LHCN-M2 (cell line): ENCODE data around the gene FES. TPM values are rescaled to one million over a fixed set of nuclear protein-coding genes. Genes with fewer than 3 reads are reported as not detected.
"Not testable (repeated sequence)": the region's sequence is repeated elsewhere in the genome, so short reads cannot be mapped to it uniquely, and the experiment has no call there.

ENCODE experiments used
- DNase-seq: peaks from one replicate; pipeline ENCODE4 v3.0.0-alpha.2; 2012; ENCODE audit warnings: low read depth
- polyA plus RNA-seq: library from polyadenylated mRNA; unstranded; fragments of >200 nt; gene quantifications from one replicate; pipeline ENCODE4 v1.2.1, GENCODE V29; 2012; ENCODE audit warnings: missing spikeins
- total RNA-seq: library from RNA; depleted of rRNA; stranded (reverse); fragments of >200 nt; gene quantifications from 2 replicates; pipeline ENCODE4 v1.2.3, GENCODE V29; 2014; rRNA removed

Gene FES
- total RNA-seq = 0.34 and 0.64 TPM in 2 replicates
- polyA plus RNA-seq = 0.33 TPM

GRCh38 chr15:90883976-90884718 lies at the start of gene FES:
TSS of gene FES (plus strand) at chr15:90884504. CDS start at chr15:90885046, 542 bp downstream.
- DNase-seq = no peak

- no peak for DNase-seq
These were observed 49.7 kb upstream of the FES start for GRCh38 chr15:90834626-90835025.

DNA sequence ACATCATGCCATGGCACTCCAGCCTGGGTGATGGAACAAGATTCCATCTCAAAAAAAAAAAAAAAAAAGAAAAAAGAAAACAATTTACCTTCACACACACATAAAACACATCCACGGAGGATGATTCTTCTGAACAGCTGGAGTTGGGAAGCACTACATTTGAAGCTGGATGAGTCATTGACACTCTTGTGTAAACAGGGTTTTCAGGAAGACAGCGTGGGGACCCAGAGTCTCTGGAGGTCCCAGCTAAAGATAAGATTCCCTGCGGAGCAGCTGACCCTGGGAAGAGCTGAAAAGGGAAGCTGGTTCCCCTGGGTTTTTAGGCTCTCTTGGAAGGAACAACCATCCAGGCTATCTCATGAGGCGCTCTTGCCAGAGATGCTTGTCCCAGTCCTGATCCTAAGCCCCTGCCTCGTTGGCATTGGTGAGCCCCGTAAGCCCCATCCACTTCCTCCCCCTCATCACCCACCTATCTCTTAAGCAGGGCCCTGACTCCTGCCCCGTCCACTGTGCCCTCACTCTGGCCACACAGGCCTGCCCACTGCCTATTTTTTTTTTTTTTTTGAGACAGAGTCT lies 47.9 kb upstream of the FES start:
- DNase-seq = peak; percentile 93

GRCh38 chr15:90837094-90837493 lies 47.2 kb upstream of the FES start:
- DNase-seq = no peak

GRCh38 chr15:90838139-90838538 lies 46.2 kb upstream of the FES start:
- DNase-seq = no peak

DNA sequence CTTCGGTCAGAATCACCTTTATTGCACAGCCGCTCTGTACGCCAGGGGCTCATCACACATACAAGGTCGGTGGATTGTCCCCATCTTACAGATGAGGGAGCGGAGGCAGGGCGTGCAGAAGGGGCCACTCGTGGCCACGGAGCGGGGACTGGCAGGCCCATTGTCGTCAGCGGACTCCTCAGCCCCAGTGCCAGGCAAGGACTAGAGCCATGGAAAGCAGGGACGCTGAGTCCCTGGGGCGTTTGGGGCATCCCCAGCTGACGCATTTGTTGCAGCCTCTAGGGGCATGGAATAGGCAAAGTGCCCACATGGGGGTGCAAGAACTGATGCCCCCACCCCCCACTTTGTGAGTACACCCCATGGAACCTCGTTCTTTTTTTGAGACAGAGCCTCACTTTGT lies 45.8 kb upstream of the FES start:
- no peak for DNase-seq

DNA sequence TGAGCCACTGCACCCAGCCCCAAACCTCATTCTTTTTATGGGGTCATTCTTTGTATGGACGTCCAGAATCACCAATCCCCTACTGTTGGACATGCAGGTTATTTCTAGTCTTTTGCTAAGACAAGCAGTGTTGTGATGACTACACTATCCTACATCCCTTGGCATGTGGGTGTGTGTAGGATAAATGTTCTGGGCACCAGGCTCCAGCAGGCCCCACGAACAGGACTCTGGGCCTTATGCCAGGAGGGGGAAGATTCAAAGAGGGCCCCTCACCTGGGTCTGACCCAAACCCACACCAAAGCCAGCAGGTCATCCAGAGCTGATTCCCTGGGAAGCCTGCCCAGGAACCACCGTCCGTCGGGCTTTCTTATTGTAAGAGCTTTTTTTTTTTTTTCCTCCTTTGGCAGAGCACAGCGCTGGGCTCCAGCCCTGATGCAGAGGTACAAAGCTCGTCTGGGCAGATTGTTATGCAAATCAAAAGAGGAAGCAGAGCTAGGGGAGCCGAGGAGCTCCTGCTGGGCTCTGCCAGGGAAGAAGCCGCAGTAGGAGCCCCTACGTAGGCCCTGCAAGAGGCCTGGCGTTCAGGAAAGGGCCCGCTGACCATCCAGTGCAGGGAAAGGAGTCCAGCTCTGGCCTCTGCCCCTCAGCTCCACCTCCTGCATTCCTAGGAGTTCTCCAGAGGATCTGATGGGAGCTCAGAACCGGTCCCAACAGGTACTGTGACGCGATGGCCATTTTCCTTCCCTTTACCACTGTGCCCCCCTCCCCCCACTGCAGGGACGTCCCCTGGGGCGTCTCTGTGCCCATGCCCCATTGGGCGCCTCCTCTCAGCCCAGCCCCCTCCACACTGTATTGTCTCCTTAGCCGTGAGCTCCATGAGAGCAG lies 44.9 kb upstream of the FES start:
- no peak for DNase-seq

DNA sequence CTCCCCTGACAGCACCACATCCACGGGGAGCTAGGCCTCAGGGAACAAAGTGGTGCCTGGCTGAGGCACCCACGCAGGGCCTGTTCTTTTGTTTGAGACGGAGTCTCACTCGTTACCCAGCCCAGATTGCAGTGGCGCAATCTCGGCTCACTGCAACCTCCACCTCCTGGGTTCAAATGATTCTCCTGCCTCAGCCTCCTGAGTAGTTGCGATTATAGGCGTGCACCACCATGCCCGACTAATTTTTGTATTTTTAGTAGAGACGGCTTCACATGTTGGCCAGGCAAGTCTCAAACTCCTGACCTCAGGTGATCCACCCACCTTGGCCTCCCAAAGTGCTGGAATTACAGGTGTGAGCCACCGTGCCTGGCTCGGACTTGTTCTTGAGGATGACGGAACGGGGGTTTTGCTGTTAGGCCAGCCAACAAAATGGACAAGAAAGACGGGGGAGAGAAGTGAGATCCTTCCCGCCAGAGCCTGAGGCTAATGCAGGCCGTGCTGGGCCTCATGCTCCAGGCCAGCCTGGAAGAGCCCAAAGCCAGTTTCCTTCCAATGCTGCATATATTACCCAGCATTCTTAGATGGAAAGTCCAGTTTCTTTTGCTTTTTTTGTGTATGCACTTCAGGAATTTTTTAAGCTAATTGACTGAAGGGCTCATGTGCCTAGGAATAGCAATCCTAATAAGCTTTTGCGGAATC lies 44.0 kb upstream of the FES start:
- no peak for DNase-seq

DNA sequence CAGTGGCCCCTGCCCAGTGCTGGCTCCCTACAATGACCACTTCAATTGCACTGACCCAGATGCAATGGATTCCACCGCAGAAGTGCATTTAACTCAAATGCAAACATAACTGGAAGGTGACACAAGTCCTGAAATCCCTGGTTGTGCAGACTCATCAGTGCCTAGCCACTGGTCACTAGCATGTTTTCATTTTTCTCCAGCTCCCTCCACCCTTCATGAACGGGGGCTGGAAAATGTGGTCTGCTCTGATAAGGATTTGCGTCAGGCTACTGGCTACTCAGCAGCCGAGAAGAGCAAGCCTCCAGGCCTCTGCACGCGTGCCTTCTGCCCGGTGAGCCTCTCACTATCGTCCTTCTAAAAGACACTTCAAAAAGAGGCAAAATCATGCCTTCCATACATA lies 43.4 kb upstream of the FES start:
- no peak for DNase-seq

DNA sequence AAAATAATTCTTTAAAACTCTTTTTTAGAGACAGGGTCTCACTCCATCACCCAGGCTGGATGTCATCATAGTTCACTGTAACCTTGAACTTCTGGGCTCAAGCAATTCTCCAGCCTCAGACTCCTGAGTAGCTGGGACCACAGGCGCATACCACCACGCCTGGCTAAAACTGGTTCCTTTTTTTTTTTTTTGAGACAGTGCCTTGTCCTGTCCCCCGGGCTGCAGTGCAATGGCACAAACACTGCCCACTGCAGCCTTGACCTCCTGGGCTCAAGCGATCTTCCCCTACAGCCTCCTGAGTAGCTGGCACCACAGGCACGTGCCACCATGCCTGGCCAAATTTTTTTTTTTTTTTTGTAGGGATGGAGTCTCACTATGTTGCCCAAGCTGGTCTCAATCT lies 39.6 kb upstream of the FES start:
- no peak for DNase-seq

- DNase-seq = peak; percentile 92
These were observed 38.9 kb upstream of the FES start for GRCh38 chr15:90845201-90845949.

DNA sequence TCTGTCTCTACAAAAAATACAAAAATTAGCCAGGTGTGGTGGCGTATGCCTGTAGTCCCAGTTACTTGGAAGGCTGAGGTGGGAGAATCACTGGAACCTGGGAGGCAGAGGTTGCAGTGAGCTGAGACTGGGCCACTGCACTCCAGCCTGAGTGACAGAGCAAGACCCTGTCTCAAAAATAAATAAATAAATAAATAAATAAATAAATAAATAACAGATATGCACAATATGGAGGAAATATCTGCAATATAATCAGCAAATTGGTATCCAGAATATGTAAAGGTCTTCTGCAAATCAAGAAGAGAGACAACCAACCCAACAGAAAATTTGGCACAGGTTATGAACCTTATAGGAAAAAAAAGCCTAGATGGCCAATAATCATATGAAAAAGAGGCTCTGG lies 34.9 kb upstream of the FES start:
- DNase-seq = not testable (repeated sequence)

- DNase-seq = peak; percentile 41
These were observed 33.2 kb upstream of the FES start for GRCh38 chr15:90851114-90851513.

- no peak for DNase-seq
These were observed 32.4 kb upstream of the FES start for GRCh38 chr15:90851940-90852339.

DNA sequence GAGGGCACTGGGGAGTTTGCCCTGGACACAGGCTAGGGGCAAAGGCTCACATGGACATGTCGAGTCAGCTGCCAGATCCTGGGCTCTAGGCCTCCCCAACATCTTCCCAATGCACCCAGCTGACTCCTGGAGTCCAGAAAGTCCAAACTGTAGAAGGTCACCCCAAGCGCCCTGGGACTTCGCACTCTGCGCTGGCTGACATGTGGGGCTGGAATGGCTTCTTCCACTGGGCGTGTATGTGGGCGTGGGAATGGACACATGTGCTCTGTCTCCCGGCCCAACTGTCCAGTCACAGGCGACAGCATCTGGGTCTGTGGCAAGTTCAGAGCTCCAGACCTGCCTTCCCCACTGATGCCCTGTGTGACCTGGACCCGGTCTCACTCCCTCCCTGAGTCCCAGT lies 29.2 kb upstream of the FES start:
- DNase-seq = no peak

DNA sequence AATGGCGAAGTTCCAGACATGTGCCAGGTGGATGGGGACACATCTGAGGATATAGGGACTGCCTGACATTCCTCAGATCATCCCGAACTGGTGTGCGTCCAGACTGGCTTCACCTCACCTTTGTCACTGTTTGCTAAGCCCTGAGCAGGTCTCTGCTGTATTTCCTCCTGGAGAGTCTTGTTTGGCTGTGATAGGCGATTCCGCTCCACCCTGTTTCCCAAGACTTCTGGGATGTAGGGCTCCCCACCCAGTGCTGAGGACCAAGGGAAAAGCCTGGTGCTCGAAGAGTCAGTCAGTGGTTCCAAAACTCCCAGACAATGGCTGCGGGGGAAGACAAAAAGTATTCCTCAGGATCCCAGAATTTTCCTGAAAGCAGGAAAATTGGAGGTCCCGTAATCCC lies 27.0 kb upstream of the FES start:
- DNase-seq = no peak

GRCh38 chr15:90857883-90858443 lies 26.3 kb upstream of the FES start:
- no peak for DNase-seq

GRCh38 chr15:90859234-90860131 lies 24.8 kb upstream of the FES start:
- DNase-seq = no peak

DNA sequence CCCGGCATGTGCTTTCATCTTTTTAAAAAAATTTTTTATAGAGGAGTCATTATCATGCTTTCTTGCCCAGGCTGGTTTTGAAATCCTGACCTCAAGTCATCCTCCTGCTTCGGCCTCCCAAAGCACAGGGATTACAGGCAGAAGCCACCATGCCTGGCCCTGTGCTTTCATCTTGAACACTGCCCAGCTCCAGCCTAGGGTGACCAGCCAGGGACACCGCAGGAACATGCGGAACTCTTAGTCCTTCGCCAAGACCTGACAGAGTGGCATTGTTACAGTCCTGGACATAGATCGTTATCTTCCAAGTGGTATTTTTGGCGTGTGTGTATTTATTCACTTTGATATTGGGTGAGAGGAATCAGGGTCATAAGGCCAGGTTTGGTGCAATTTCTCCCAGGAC lies 23.9 kb upstream of the FES start:
- no peak for DNase-seq
